Vagina (tissue), 2 donors: ENCODE results near the gene CELF1.

ENCODE experiments used
- CTCF ChIP-seq, 3 experiments: fragments of 450-650 bp in 2 of 3; fragments of 200-600 bp in 1 of 3; sonication (generic) in 1 of 3; IDR thresholded peaks; one replicate each; pipeline ENCODE4 v1.5.1; 2017 to 2019; ENCODE audit warnings: antibody characterized with exemption in 3 of 3, mild to moderate bottlenecking in 2 of 3, moderate library complexity in 2 of 3
- POLR2A ChIP-seq, 2 donors: fragments of 450-650 bp; IDR thresholded peaks; one replicate each; pipeline ENCODE4 v1.6.1; 2017; ENCODE audit warnings: antibody characterized with exemption in 2 of 2, mild to moderate bottlenecking in 2 of 2, moderate library complexity in 2 of 2

DNA sequence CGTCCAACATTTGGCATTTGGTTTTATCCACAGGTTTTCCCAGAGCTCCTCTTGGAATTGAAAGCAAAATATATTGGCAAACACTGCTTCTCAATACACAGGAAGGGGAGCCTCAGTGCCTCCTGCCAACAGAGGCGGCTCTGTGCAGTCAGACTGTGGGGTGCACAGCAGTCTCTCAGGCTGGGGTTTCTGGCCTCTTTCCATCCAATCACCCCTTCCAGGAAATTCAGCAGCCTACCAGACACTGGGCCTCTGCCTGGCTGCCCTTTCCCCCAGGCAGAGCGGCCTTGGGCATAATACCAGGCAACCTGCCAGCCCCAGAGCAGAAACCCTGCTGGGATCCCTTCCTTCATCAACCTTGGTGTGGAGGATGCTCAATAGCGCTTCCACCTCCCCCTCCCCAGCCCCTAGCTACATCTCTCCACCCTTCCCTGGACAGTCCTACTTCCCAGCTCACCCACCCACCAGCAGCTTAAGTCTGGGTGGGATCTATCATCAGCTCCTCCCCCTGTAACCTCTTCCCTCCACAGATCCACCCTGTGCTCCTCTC lies 86.2 kb downstream of the CELF1 start:
- TF ChIP-seq POLR2A (IDR thresholded peaks at IDR 0.05) (no peak), CTCF (IDR thresholded peaks at IDR 0.05) (no peak)
